Keratinocyte (primary cell): ENCODE data around the gene CCDC60. TPM values are rescaled to one million over a fixed set of nuclear protein-coding genes. Genes with fewer than 3 reads are reported as not detected.

Experiments
- DNase-seq: peaks from one replicate; pipeline ENCODE4 v3.0.0-alpha.2; 2011; ENCODE audit warnings: low read depth, missing footprints, low spot score
- FAIRE-seq: peaks from 2 replicates; lab custom pipeline; 2011; peaks lifted over from hg19 to GRCh38; lab: Jason Lieb, UNC
- H2AFZ ChIP-seq: 2 replicates; pipeline ENCODE4 v1.6.0; 2012; ENCODE audit warnings: low read length, control low read depth, inconsistent platforms; ENCODE audit not compliant: control insufficient read depth
- H3K27ac ChIP-seq: 2 replicates; pipeline ENCODE4 v1.5.1; 2011; ENCODE audit warnings: low read length; ENCODE audit not compliant: control insufficient read depth, insufficient read depth
- H3K27me3 ChIP-seq: 3 replicates; pipeline ENCODE4 v1.6.0; 2011; ENCODE audit warnings: low read length; ENCODE audit not compliant: control insufficient read depth, insufficient read depth; ENCODE audit errors: extremely low read depth
- H3K36me3 ChIP-seq, 2 experiments: 2 replicates in 1 of 2; 3 replicates in 1 of 2; pipeline ENCODE4 v1.5.1; 2011; ENCODE audit warnings: low read length in 2 of 2, mild to moderate bottlenecking in 1 of 2; ENCODE audit not compliant: control insufficient read depth in 2 of 2, insufficient read depth in 2 of 2; ENCODE audit errors: extremely low read depth in 1 of 2
- H3K4me1 ChIP-seq: 3 replicates; pipeline ENCODE4 v1.5.1; 2011; ENCODE audit warnings: low read length; ENCODE audit not compliant: control insufficient read depth, insufficient read depth; ENCODE audit errors: extremely low read depth
- H3K4me2 ChIP-seq: 3 replicates; pipeline ENCODE4 v1.6.0; 2011; ENCODE audit warnings: low read depth, low read length; ENCODE audit not compliant: control insufficient read depth, insufficient read depth; ENCODE audit errors: extremely low read depth
- H3K4me3 ChIP-seq, 3 experiments: fragments of 200-600 bp in 1 of 3; sonication (generic) in 1 of 3; 2 replicates in 2 of 3; 3 replicates in 1 of 3; pipeline ENCODE4 v1.5.1; 2011 to 2016; ENCODE audit warnings: low read length in 3 of 3, mild to moderate bottlenecking in 3 of 3, control low read depth in 2 of 3, inconsistent platforms in 1 of 3, low read depth in 1 of 3, mixed read lengths in 1 of 3, mixed run types in 1 of 3, moderate library complexity in 1 of 3; ENCODE audit not compliant: control insufficient read depth in 2 of 3, insufficient read depth in 2 of 3; ENCODE audit errors: extremely low read depth in 1 of 3
- H3K79me2 ChIP-seq: 2 replicates; pipeline ENCODE4 v1.6.0; 2012; ENCODE audit warnings: low read length; ENCODE audit not compliant: control insufficient read depth, insufficient read depth
- H3K9ac ChIP-seq: 3 replicates; pipeline ENCODE4 v1.6.0; 2011; ENCODE audit warnings: low read length; ENCODE audit not compliant: control insufficient read depth, insufficient read depth; ENCODE audit errors: extremely low read depth
- H3K9me1 ChIP-seq: 3 replicates; pipeline ENCODE4 v1.6.0; 2011; ENCODE audit warnings: low read length; ENCODE audit not compliant: control insufficient read depth, insufficient read depth; ENCODE audit errors: extremely low read depth
- H3K9me3 ChIP-seq: 2 replicates; pipeline ENCODE4 v1.5.1; 2012; ENCODE audit warnings: low read depth, low read length; ENCODE audit not compliant: control insufficient read depth
- H4K20me1 ChIP-seq: 3 replicates; pipeline ENCODE4 v1.6.0; 2011; ENCODE audit warnings: low read length; ENCODE audit not compliant: control insufficient read depth, insufficient read depth; ENCODE audit errors: extremely low read depth
- CTCF ChIP-seq, 3 experiments: IDR thresholded peaks in 1 of 3; conservative IDR thresholded peaks in 1 of 3; optimal IDR thresholded peaks in 1 of 3; 2 replicates in 2 of 3; 3 replicates in 1 of 3; pipeline versions ENCODE3 to v1.5.1; 2011; ENCODE audit warnings: low read length in 3 of 3, mild to moderate bottlenecking in 3 of 3, moderate library complexity in 2 of 3, control low read depth in 1 of 3, inconsistent platforms in 1 of 3; ENCODE audit not compliant: insufficient read depth in 2 of 3; ENCODE audit errors: extremely low read depth in 1 of 3
- EZH2 ChIP-seq: IDR thresholded peaks from one replicate; pipeline ENCODE4 v1.6.1; 2012; ENCODE audit warnings: inconsistent platforms, mild to moderate bottlenecking, low read length, moderate library complexity
- dilution Hi-C: fragments of 300-500 bp; cut with MboI; formaldehyde crosslinking; loops from one replicate; pipeline ENCODE4 v1.7.0; 2020; ENCODE audit warnings: low sequenced_read_pairs; ENCODE audit not compliant: extremely low pct_ligation_motif_present
- polyA plus RNA-seq, 5 experiments: library from polyadenylated mRNA; depleted of rRNA in 3 of 5; stranded (reverse) in 3 of 5; stranded (forward) in 1 of 5; unstranded in 1 of 5; fragments of >200 nt; gene quantifications; 1 replicate in 1 of 5; 2 replicates in 3 of 5; 3 replicates in 1 of 5; pipeline versions ENCODE4 v1.2.1 to v1.2.3, GENCODE V29; 2011 to 2012; ENCODE audit warnings: missing spikeins in 2 of 5, low read depth in 1 of 5, low replicate concordance in 1 of 5

Gene CCDC60
- polyA plus RNA-seq, 1 donor (not counting 4 experiments of a cell fraction or from before 2014, with no cell fraction given) = 0.09 TPM

- no peaks in the 10 kb centered on the region for H3K36me3 ChIP-seq
- no peak overlapping the region for H3K4me2 ChIP-seq
- H3K9ac ChIP-seq = no peak overlapping the region
- H3K27me3 ChIP-seq = no peaks in the 10 kb centered on the region
- H3K4me3 ChIP-seq = no peak overlapping the region
- no peaks in the 10 kb centered on the region for H3K9me3 ChIP-seq
- H4K20me1 ChIP-seq = no peaks in the 10 kb centered on the region
- H3K27ac ChIP-seq = no peak overlapping the region
- H3K9me1 ChIP-seq = no peaks in the 10 kb centered on the region
- dilution Hi-C loops = no loop called here
- DNase-seq (no peak), FAIRE-seq (no peak)
- TF ChIP-seq CTCF (optimal IDR thresholded peaks at IDR 0.05 in 1 of 3, IDR thresholded peaks at IDR 0.05 in 1 of 3, conservative IDR thresholded peaks at IDR 0.05 in 1 of 3; ENCODE audit: extremely low read depth in 1 of 3, insufficient read depth in 2 of 3, low read length in 3 of 3) (no peak), EZH2 (no peak)
- H3K4me1 ChIP-seq = no peaks in the 10 kb centered on the region
- no peak overlapping the region for H2AFZ ChIP-seq
- H3K79me2 ChIP-seq = no peaks in the 10 kb centered on the region
These were observed 8.2 kb upstream of the CCDC60 start for GRCh38 chr12:119326341-119326740.

GRCh38 chr12:119327471-119327870, 7.1 kb upstream of the CCDC60 start:
- Histone ChIP-seq H3K9me3 (no peaks in the 10 kb centered on the region), H3K79me2 (no peaks in the 10 kb centered on the region), H3K4me3 (no peak overlapping the region), H3K27me3 (no peaks in the 10 kb centered on the region), H3K9ac (no peak overlapping the region), H3K9me1 (no peaks in the 10 kb centered on the region), H3K27ac (no peak overlapping the region), H2AFZ (no peak overlapping the region), H3K36me3 (no peaks in the 10 kb centered on the region), H3K4me2 (no peak overlapping the region), H4K20me1 (no peaks in the 10 kb centered on the region), H3K4me1 (no peaks in the 10 kb centered on the region)
- dilution Hi-C loops = no loop called here
- DNase-seq (no peak), FAIRE-seq (no peak)
- TF ChIP-seq EZH2 (no peak), CTCF (optimal IDR thresholded peaks at IDR 0.05 in 1 of 3, IDR thresholded peaks at IDR 0.05 in 1 of 3, conservative IDR thresholded peaks at IDR 0.05 in 1 of 3; ENCODE audit: extremely low read depth in 1 of 3, insufficient read depth in 2 of 3, low read length in 3 of 3) (no peak)
